DOHH2 (cell line): Measurements from ENCODE around the gene TNFSF8.

Experiments used
- H3F3A ChIP-seq: fragments of 200-600 bp; sonication (generic), shearing (Covaris generic); 2 replicates; pipeline ENCODE4 v1.6.0; 2016; ENCODE audit warnings: antibody characterized with exemption, mild to moderate bottlenecking; ENCODE audit not compliant: control insufficient read depth, insufficient read depth
- H3K27ac ChIP-seq: fragments of 200-600 bp; sonication (generic); 2 replicates; pipeline ENCODE4 v1.5.1; 2014; ENCODE audit warnings: low read depth, mild to moderate bottlenecking, low read length, moderate library complexity
- H3K27me3 ChIP-seq: fragments of 200-600 bp; sonication (generic); 2 replicates; pipeline ENCODE4 v1.6.1; 2014; ENCODE audit warnings: mild to moderate bottlenecking, low read length, mixed read lengths; ENCODE audit not compliant: control insufficient read depth
- H3K36me3 ChIP-seq: fragments of 200-600 bp; sonication (generic); 2 replicates; pipeline ENCODE4 v1.6.1; 2014; ENCODE audit warnings: mild to moderate bottlenecking, low read length, moderate library complexity, mixed read lengths; ENCODE audit not compliant: control insufficient read depth
- H3K4me1 ChIP-seq: fragments of 200-600 bp; sonication (generic); 2 replicates; pipeline ENCODE4 v1.6.1; 2014; ENCODE audit warnings: mild to moderate bottlenecking, low read length, mixed read lengths; ENCODE audit not compliant: control insufficient read depth
- H3K4me2 ChIP-seq: fragments of 200-600 bp; sonication (generic); 2 replicates; pipeline ENCODE4 v1.6.0; 2014; ENCODE audit warnings: mild to moderate bottlenecking, low read length, moderate library complexity
- H3K4me3 ChIP-seq: fragments of 200-600 bp; sonication (generic); 2 replicates; pipeline ENCODE4 v1.5.1; 2014; ENCODE audit warnings: mild to moderate bottlenecking, low read length, mixed read lengths
- H3K79me2 ChIP-seq: fragments of 200-600 bp; sonication (generic); 2 replicates; pipeline ENCODE4 v1.6.1; 2014; ENCODE audit warnings: mild to moderate bottlenecking, low read length, mixed read lengths; ENCODE audit not compliant: control insufficient read depth
- H3K9me2 ChIP-seq: fragments of 200-600 bp; sonication (generic); replicated peaks from 2 replicates; pipeline ENCODE4 v1.6.1; 2014; ENCODE audit warnings: mild to moderate bottlenecking, low read length, mixed read lengths; ENCODE audit not compliant: control insufficient read depth
- H3K9me3 ChIP-seq: fragments of 200-600 bp; sonication (generic); 2 replicates; pipeline ENCODE4 v1.6.1; 2014; ENCODE audit warnings: antibody characterized with exemption, low read length, mixed read lengths; ENCODE audit not compliant: control insufficient read depth, insufficient read depth
- H4K20me1 ChIP-seq: fragments of 200-600 bp; sonication (generic); 2 replicates; pipeline ENCODE4 v1.6.0; 2014; ENCODE audit warnings: low read depth, mild to moderate bottlenecking, antibody characterized with exemption, low read length, moderate library complexity; ENCODE audit not compliant: control insufficient read depth, insufficient read depth
- CTCF ChIP-seq: fragments of 200-600 bp; sonication (generic); IDR thresholded peaks from one replicate; pipeline ENCODE4 v1.5.1; 2014; ENCODE audit warnings: antibody characterized with exemption, mild to moderate bottlenecking, low read depth, low read length; ENCODE audit not compliant: poor library complexity, severe bottlenecking
- EZH2phosphoT487 ChIP-seq: fragments of 200-600 bp; sonication (generic); IDR thresholded peaks from 2 replicates; pipeline ENCODE4 v1.6.1; 2017; ENCODE audit warnings: borderline replicate concordance, mild to moderate bottlenecking, antibody characterized with exemption, low read length, moderate library complexity, mixed read lengths

TNFSF8 gene

GRCh38 chr9:114937516-114937915 is 7.1 kb upstream of the TNFSF8 start:
- H3K36me3 ChIP-seq, result no peaks in the 10 kb centered on the region
- H3K27ac ChIP-seq, result no peak overlapping the region
- TF ChIP-seq EZH2phosphoT487, result no peak
- no peak for TF ChIP-seq CTCF

DNA sequence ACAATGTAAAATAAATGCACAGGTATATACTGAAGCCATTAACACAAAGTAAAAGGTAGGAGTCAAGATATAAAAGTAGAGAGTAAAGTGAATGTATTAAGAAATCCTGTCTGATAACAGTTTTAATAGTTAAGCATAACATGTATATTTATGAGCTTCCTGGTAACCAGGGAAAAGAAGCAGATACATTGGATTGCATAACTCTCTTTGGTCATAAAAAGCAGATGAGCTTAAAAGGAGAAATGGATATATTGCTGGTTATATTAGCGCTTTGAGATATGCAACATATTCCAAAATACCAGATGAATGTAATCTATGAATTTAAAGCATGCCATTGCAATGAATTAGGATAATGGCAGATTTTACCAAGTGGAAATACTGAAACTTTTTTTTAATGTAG is 6.2 kb upstream of the TNFSF8 start:
- H3F3A ChIP-seq, result no peaks in the 10 kb centered on the region
- no peaks in the 10 kb centered on the region for H4K20me1 ChIP-seq
- H3K9me2 ChIP-seq, result no peaks in the 10 kb centered on the region
- no peak for TF ChIP-seq EZH2phosphoT487
- TF ChIP-seq CTCF, result no peak
- H3K4me1 ChIP-seq, result peaks cover 28% of the 10 kb centered on the region
- H3K27me3 ChIP-seq, result no peaks in the 10 kb centered on the region
- H3K36me3 ChIP-seq, result no peaks in the 10 kb centered on the region
- H3K9me3 ChIP-seq, result no peaks in the 10 kb centered on the region
- no peak overlapping the region for H3K27ac ChIP-seq
- H3K79me2 ChIP-seq, result no peaks in the 10 kb centered on the region
- H3K4me2 ChIP-seq, result no peak overlapping the region
- no peak overlapping the region for H3K4me3 ChIP-seq

More at GRCh38 chr9:114937516-114937915, 7.1 kb upstream of the TNFSF8 start:
- no peaks in the 10 kb centered on the region for H3K27me3 ChIP-seq
- no peak overlapping the region for H3K4me2 ChIP-seq
- H3K9me2 ChIP-seq, result no peaks in the 10 kb centered on the region
- H3K9me3 ChIP-seq, result no peaks in the 10 kb centered on the region
- H3F3A ChIP-seq, result no peaks in the 10 kb centered on the region
- H4K20me1 ChIP-seq, result no peaks in the 10 kb centered on the region
- no peak overlapping the region for H3K4me3 ChIP-seq
- H3K4me1 ChIP-seq, result peaks cover 19% of the 10 kb centered on the region
- no peaks in the 10 kb centered on the region for H3K79me2 ChIP-seq

GRCh38 chr9:114935119-114935518 is 4.7 kb upstream of the TNFSF8 start:
- Histone ChIP-seq H3K4me3 (no peak overlapping the region), H3F3A (peaks cover 6% of the 10 kb centered on the region; the same call in 1 of the 2 replicates), H3K27ac (no peak overlapping the region), H3K4me1 (peaks cover 43% of the 10 kb centered on the region), H4K20me1 (no peaks in the 10 kb centered on the region), H3K4me2 (no peak overlapping the region), H3K9me2 (no peaks in the 10 kb centered on the region), H3K79me2 (no peaks in the 10 kb centered on the region), H3K36me3 (no peaks in the 10 kb centered on the region), H3K27me3 (no peaks in the 10 kb centered on the region), H3K9me3 (no peaks in the 10 kb centered on the region)
- TF ChIP-seq EZH2phosphoT487 (no peak), CTCF (no peak)

DNA sequence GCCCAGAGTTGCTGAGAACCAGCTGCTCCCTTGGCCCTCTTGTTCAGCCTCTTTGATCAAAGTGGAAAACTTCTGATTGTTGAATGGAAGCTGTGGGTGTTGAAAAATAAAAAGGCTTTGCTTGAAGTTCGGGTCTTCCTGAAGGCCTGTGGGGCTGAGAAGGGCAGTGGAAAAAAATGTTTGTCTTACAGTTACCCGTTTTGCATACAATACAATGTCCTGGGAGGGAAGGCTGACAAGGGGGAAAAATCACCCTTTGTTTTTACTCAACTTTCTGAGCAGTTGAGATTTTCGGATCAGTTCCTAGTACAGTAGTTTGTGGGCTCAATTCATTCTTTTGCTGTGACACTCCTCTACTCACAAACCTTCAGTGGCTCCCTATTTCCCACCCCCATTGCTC is 2.1 kb upstream of the TNFSF8 start:
- H3K27ac ChIP-seq, result no peak overlapping the region
- TF ChIP-seq EZH2phosphoT487, result no peak
- TF ChIP-seq CTCF, result no peak

More for the DNA sequence above, 2.1 kb upstream of the TNFSF8 start:
- Histone ChIP-seq H3K4me1 (peaks cover 53% of the 10 kb centered on the region), H3K9me2 (no peaks in the 10 kb centered on the region), H3K9me3 (no peaks in the 10 kb centered on the region), H3K4me3 (no peak overlapping the region), H3K27me3 (no peaks in the 10 kb centered on the region), H3F3A (peaks cover 20% of the 10 kb centered on the region), H3K79me2 (peaks cover 19% of the 10 kb centered on the region), H4K20me1 (no peaks in the 10 kb centered on the region), H3K36me3 (no peaks in the 10 kb centered on the region), H3K4me2 (peak overlapping the region; percentile 20; the same call in 1 of the 2 replicates)
